Measurements from ENCODE around the gene COX4I2.
"Not testable (repeated sequence)": the region's sequence is repeated elsewhere in the genome, so short reads cannot be mapped to it uniquely, and the experiment has no call there.

Gene COX4I2

GRCh38 chr20:31608251-31608945 is 29.3 kb upstream of the COX4I2 start:
- DNase-seq = peak; percentile 88

- DNase-seq = not testable (repeated sequence)
Measured at GRCh38 chr20:31612271-31612640, 25.5 kb upstream of the COX4I2 start.

- no peak for DNase-seq
Measured at GRCh38 chr20:31615416-31615815, 22.3 kb upstream of the COX4I2 start.

- no peak for DNase-seq
Measured at GRCh38 chr20:31617432-31618104, 20.1 kb upstream of the COX4I2 start.

GRCh38 chr20:31620246-31620645 is 17.5 kb upstream of the COX4I2 start:
- no peak for DNase-seq

- DNase-seq = not testable (repeated sequence)
Measured at GRCh38 chr20:31623123-31623505, 14.6 kb upstream of the COX4I2 start.

GRCh38 chr20:31626534-31626933 is 11.2 kb upstream of the COX4I2 start:
- not testable (repeated sequence) for DNase-seq

GRCh38 chr20:31628057-31628456 is 9.7 kb upstream of the COX4I2 start:
- DNase-seq = not testable (repeated sequence)

GRCh38 chr20:31630187-31630790 is 7.4 kb upstream of the COX4I2 start:
- DNase-seq = no peak

- no peak for DNase-seq
Measured at GRCh38 chr20:31632548-31633338, 5.0 kb upstream of the COX4I2 start.

GRCh38 chr20:31633339-31633914 is 4.3 kb upstream of the COX4I2 start:
- no peak for DNase-seq

GRCh38 chr20:31638317-31638716 is 605 bp downstream of the COX4I2 start:
- no peak for DNase-seq

GRCh38 chr20:31638816-31639215 is 1.1 kb downstream of the COX4I2 start:
- no peak for DNase-seq

GRCh38 chr20:31640259-31640658 is 2.5 kb downstream of the COX4I2 start:
- DNase-seq = no peak

- DNase-seq = no peak
Measured at GRCh38 chr20:31641391-31641790, 3.7 kb downstream of the COX4I2 start.

- no peak for DNase-seq
Measured at GRCh38 chr20:31642837-31643236, 5.1 kb downstream of the COX4I2 start.

- no peak for DNase-seq
Measured at GRCh38 chr20:31643522-31643921, 5.8 kb downstream of the COX4I2 start.

GRCh38 chr20:31644701-31645100 is 7.0 kb downstream of the COX4I2 start:
- no peak for DNase-seq

GRCh38 chr20:31648104-31648503 is 10.4 kb downstream of the COX4I2 start:
- DNase-seq = not testable (repeated sequence)

GRCh38 chr20:31652917-31653396 is 15.2 kb downstream of the COX4I2 start:
- peak; percentile 39 for DNase-seq

GRCh38 chr20:31653561-31653960 is 15.8 kb downstream of the COX4I2 start:
- no peak for DNase-seq

GRCh38 chr20:31654534-31654933 is 16.8 kb downstream of the COX4I2 start:
- DNase-seq = no peak
